ENCODE results near the gene SLC18A3.

DNA sequence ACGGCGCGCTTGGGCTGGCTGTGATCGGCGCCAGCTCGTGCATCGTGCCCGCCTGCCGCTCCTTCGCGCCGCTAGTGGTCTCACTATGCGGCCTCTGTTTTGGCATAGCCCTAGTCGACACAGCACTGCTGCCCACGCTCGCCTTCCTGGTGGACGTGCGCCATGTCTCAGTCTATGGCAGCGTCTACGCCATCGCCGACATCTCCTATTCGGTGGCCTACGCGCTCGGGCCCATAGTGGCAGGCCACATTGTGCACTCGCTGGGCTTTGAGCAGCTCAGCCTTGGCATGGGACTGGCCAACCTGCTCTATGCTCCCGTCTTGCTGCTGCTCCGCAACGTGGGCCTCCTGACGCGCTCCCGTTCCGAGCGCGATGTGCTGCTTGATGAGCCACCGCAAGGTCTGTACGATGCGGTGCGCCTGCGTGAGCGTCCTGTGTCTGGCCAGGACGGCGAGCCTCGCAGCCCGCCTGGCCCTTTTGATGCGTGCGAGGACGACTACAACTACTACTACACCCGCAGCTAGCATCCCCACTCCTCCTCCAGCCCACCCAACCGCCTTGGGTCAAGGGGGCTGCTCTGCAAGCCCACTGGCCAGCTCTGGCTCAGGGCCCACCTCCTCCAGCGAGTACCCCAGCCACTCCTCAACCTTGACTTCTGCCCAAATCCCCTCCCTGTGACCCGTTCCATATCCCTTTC is 1.9 kb downstream of the SLC18A3 start:
- TF ChIP-seq, protein P1, sequence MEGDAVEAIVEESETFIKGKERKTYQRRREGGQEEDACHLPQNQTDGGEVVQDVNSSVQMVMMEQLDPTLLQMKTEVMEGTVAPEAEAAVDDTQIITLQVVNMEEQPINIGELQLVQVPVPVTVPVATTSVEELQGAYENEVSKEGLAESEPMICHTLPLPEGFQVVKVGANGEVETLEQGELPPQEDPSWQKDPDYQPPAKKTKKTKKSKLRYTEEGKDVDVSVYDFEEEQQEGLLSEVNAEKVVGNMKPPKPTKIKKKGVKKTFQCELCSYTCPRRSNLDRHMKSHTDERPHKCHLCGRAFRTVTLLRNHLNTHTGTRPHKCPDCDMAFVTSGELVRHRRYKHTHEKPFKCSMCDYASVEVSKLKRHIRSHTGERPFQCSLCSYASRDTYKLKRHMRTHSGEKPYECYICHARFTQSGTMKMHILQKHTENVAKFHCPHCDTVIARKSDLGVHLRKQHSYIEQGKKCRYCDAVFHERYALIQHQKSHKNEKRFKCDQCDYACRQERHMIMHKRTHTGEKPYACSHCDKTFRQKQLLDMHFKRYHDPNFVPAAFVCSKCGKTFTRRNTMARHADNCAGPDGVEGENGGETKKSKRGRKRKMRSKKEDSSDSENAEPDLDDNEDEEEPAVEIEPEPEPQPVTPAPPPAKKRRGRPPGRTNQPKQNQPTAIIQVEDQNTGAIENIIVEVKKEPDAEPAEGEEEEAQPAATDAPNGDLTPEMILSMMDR (optimal IDR thresholded peaks at IDR 0.05 in 1 of 3, IDR thresholded peaks at IDR 0.05 in 1 of 3, conservative IDR thresholded peaks at IDR 0.05 in 1 of 3; ENCODE audit: extremely low read depth in 1 of 3, insufficient read depth in 2 of 3, low read length in 3 of 3): no peak
- TF ChIP-seq EZH2 (IDR thresholded peaks at IDR 0.05; ENCODE audit: low read length): peak; percentile 37

Measured in keratinocyte (primary cell).